Liver (tissue), 9 donors: ENCODE measurements around the gene UNC79. TPM values are rescaled to one million over a fixed set of nuclear protein-coding genes. Genes with fewer than 3 reads are reported as not detected.

ENCODE experiments used
- DNase-seq: peaks from one replicate; pipeline ENCODE4 v3.0.0-alpha.2; 2017; ENCODE audit warnings: low spot score
- H3K27ac ChIP-seq, 2 donors: one replicate each; pipeline ENCODE4 v1.7.0; 2013; ENCODE audit warnings: inconsistent platforms in 2 of 2, low read length in 2 of 2, control low read depth in 1 of 2, low read depth in 1 of 2, mild to moderate bottlenecking in 1 of 2
- H3K27me3 ChIP-seq, 4 donors: one replicate each; pipeline versions ENCODE4 v1.6.1 to v1.7.0; 2013; ENCODE audit warnings: low read length in 3 of 4, inconsistent platforms in 1 of 4, mild to moderate bottlenecking in 1 of 4, moderate library complexity in 1 of 4; ENCODE audit not compliant: control insufficient read depth in 4 of 4, insufficient read depth in 4 of 4
- H3K36me3 ChIP-seq, 4 donors: one replicate each; pipeline versions ENCODE4 v1.6.1 to v1.7.0; 2013; ENCODE audit warnings: low read length in 3 of 4, mild to moderate bottlenecking in 3 of 4, low read depth in 1 of 4, moderate library complexity in 1 of 4; ENCODE audit not compliant: control insufficient read depth in 4 of 4, insufficient read depth in 3 of 4
- H3K4me1 ChIP-seq, 4 donors: one replicate each; pipeline versions ENCODE4 v1.6.1 to v1.7.0; 2013; ENCODE audit warnings: low read length in 3 of 4, mild to moderate bottlenecking in 3 of 4, moderate library complexity in 1 of 4; ENCODE audit not compliant: control insufficient read depth in 4 of 4, insufficient read depth in 4 of 4
- H3K4me3 ChIP-seq, 3 donors: one replicate each; pipeline versions ENCODE4 v1.6.1 to v1.7.0; 2013; ENCODE audit warnings: low read length in 3 of 3, control low read depth in 1 of 3, low read depth in 1 of 3, mild to moderate bottlenecking in 1 of 3
- H3K9ac ChIP-seq, 2 donors: one replicate each; pipeline ENCODE4 v1.7.0; 2013; ENCODE audit warnings: low read length in 2 of 2, mild to moderate bottlenecking in 2 of 2, moderate library complexity in 2 of 2, control low read depth in 1 of 2, low read depth in 1 of 2
- H3K9me3 ChIP-seq, 4 donors: one replicate each; pipeline versions ENCODE4 v1.6.1 to v1.7.0; 2013; ENCODE audit warnings: low read length in 3 of 4; ENCODE audit not compliant: control insufficient read depth in 4 of 4
- CTCF ChIP-seq: fragments of 150-350 bp; IDR thresholded peaks from 2 replicates; pipeline ENCODE4 v1.5.1; 2017; ENCODE audit warnings: improper control_type of control experiment, low read depth, low read length; ENCODE audit not compliant: missing input control
- EGR1 ChIP-seq, 2 donors: IDR thresholded peaks; 2 replicates each; pipeline ENCODE4 v1.6.1; 2016 to 2018; ENCODE audit warnings: antibody characterized with exemption in 2 of 2, low read depth in 2 of 2
- FOXA1 ChIP-seq: IDR thresholded peaks from 2 replicates; pipeline ENCODE4 v1.6.1; 2016; ENCODE audit warnings: antibody characterized with exemption
- FOXA2 ChIP-seq: IDR thresholded peaks from 2 replicates; pipeline ENCODE4 v1.6.1; 2016; ENCODE audit warnings: antibody characterized with exemption
- GABPA ChIP-seq, 2 donors: IDR thresholded peaks in 1 of 2; conservative IDR thresholded peaks in 1 of 2; 2 replicates each; pipeline ENCODE4 v1.6.1; 2016; ENCODE audit warnings: antibody characterized with exemption in 2 of 2, mild to moderate bottlenecking in 1 of 2, moderate library complexity in 1 of 2
- HNF4A ChIP-seq, 2 donors: conservative IDR thresholded peaks; 2 replicates each; pipeline ENCODE4 v1.6.1; 2016; ENCODE audit warnings: antibody characterized with exemption in 2 of 2, mild to moderate bottlenecking in 2 of 2
- HNF4G ChIP-seq: IDR thresholded peaks from 2 replicates; pipeline ENCODE4 v1.6.1; 2016; ENCODE audit warnings: antibody characterized with exemption
- JUND ChIP-seq, 2 donors: IDR thresholded peaks; 2 replicates each; pipeline ENCODE4 v1.6.1; 2016; ENCODE audit warnings: antibody characterized with exemption in 2 of 2
- MAX ChIP-seq: IDR thresholded peaks from 2 replicates; pipeline ENCODE4 v1.6.1; 2016; ENCODE audit warnings: antibody characterized with exemption
- NR2F2 ChIP-seq: IDR thresholded peaks from 2 replicates; pipeline ENCODE4 v1.6.1; 2016; ENCODE audit warnings: antibody characterized with exemption
- RAD21 ChIP-seq, 2 donors: IDR thresholded peaks; 2 replicates each; pipeline ENCODE4 v1.6.1; 2016; ENCODE audit warnings: antibody characterized with exemption in 2 of 2, mild to moderate bottlenecking in 2 of 2
- RXRA ChIP-seq, 2 donors: IDR thresholded peaks; 2 replicates each; pipeline ENCODE4 v1.6.1; 2017 to 2018; ENCODE audit warnings: antibody characterized with exemption in 2 of 2, mild to moderate bottlenecking in 1 of 2
- SP1 ChIP-seq: IDR thresholded peaks from 2 replicates; pipeline ENCODE4 v1.6.1; 2018; ENCODE audit warnings: antibody characterized with exemption, mild to moderate bottlenecking
- TAF1 ChIP-seq: conservative IDR thresholded peaks from 2 replicates; pipeline ENCODE4 v1.6.1; 2016; ENCODE audit warnings: antibody characterized with exemption, mild to moderate bottlenecking
- YY1 ChIP-seq: IDR thresholded peaks from 2 replicates; pipeline ENCODE4 v1.6.1; 2016; ENCODE audit warnings: antibody characterized with exemption, mild to moderate bottlenecking
- WGBS: extraction: QIAGEN DNeasy Blood & Tissue Kit; methylation state at CpG from one replicate; pipeline ENCODE4 v1.1.7; 2013; 5-methylcytosine and 5-hydroxymethylcytosine counted together
- polyA plus RNA-seq, 2 donors: library from polyadenylated mRNA; stranded (reverse) in 1 of 2; unstranded in 1 of 2; fragments of 200-250 nt in 1 of 2; fragments of >200 nt in 1 of 2; fragmentation: Nextera tagmentation in 1 of 2; extraction: Ambion mirVana in 1 of 2; gene quantifications; one replicate each; pipeline versions ENCODE4 v1.2.1 to v1.2.3, GENCODE V29; 2013 to 2015
- total RNA-seq, 2 donors: library from RNA; depleted of rRNA; stranded (reverse); fragments of >200 nt; gene quantifications; one replicate each; pipeline ENCODE4 v1.2.3, GENCODE V29; 2014
- TF ChIP-seq, protein P1 (sequence below): IDR thresholded peaks from 2 replicates; pipeline ENCODE4 v1.6.1; 2016; ENCODE audit warnings: antibody characterized with exemption, mild to moderate bottlenecking
- TF ChIP-seq, protein P2 (sequence below): IDR thresholded peaks from 2 replicates; pipeline ENCODE4 v1.6.1; 2016; ENCODE audit warnings: antibody characterized with exemption
- TF ChIP-seq, protein P3 (sequence below): IDR thresholded peaks from 2 replicates; pipeline ENCODE4 v1.6.1; 2016; ENCODE audit warnings: antibody characterized with exemption
- donor health status: healthy.
- donor health status: healthy.
- donor health status: healthy.
- donor health status: healthy.
- donor health status: healthy.

Gene UNC79
- total RNA-seq (under 1 TPM; 0.05 to 0.08 TPM), polyA plus RNA-seq (under 1 TPM in 1 of 2 donors, not detected in 1; 0.01 TPM)

DNA sequence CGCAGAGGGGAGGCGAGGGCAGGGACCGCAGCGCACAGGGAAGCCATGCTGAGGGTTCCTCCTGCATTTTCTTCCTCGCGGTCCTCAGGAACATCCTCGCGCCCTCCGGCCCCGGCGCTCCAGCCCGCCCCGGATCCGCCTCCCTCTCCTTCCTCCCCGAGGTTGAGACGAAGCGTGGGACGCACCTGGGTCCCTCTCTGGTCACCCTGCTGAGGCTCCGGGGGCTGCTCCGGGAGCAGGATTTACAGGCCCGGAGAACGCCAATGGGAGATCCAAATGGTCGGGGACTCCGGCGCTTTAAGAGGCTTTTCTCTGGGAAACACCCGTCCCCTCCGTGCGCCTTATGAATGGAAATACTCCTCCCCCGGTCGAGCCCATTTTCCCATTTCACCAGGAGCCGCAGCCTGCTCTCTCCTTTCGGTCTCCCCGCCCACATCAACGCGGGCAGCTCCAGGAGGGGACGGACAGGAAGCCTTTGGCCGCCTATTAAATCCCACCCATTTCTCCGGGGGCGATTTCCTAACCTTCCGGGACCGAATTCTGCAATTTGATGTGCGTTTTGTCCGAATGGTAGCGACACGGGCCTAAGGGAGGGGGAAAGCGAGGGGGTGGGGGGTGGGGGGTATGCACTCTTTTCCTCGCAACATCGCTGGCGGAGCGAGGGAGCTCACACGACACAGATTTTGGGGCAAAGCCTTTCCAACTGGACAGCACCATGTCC lies at the start of gene UNC79:
UNC79 (plus strand) TSS at position 625 of the 721 bp plus-strand sequence; CDS start at position 716, 91 bp downstream.
- Histone ChIP-seq H3K9me3 (peaks cover 0 to 8% (median 5%) of the 10 kb centered on the region in 4 donors), H3K27me3 (peaks cover 3 to 18% (median 12%) of the 10 kb centered on the region in 4 donors), H3K36me3 (no peaks in the 10 kb centered on the region), H3K9ac (no peak within 1 kb of the TSS), H3K4me3 (peak within 1 kb of the TSS in 1 of 3 donors; percentile 47), H3K4me1 (peaks cover 2 to 5% (median 2%) of the 10 kb centered on the region in 4 donors), H3K27ac (no peak within 1 kb of the TSS)
- no peak for TF ChIP-seq NR2F2
- TF ChIP-seq RAD21 (IDR thresholded peaks at IDR 0.05) = no peak
- no peak for TF ChIP-seq GABPA (IDR thresholded peaks at IDR 0.05 in 1 of 2, conservative IDR thresholded peaks at IDR 0.05 in 1 of 2)
- no peak for TF ChIP-seq HNF4G
- no peak for TF ChIP-seq MAX
- TF ChIP-seq, protein P1, sequence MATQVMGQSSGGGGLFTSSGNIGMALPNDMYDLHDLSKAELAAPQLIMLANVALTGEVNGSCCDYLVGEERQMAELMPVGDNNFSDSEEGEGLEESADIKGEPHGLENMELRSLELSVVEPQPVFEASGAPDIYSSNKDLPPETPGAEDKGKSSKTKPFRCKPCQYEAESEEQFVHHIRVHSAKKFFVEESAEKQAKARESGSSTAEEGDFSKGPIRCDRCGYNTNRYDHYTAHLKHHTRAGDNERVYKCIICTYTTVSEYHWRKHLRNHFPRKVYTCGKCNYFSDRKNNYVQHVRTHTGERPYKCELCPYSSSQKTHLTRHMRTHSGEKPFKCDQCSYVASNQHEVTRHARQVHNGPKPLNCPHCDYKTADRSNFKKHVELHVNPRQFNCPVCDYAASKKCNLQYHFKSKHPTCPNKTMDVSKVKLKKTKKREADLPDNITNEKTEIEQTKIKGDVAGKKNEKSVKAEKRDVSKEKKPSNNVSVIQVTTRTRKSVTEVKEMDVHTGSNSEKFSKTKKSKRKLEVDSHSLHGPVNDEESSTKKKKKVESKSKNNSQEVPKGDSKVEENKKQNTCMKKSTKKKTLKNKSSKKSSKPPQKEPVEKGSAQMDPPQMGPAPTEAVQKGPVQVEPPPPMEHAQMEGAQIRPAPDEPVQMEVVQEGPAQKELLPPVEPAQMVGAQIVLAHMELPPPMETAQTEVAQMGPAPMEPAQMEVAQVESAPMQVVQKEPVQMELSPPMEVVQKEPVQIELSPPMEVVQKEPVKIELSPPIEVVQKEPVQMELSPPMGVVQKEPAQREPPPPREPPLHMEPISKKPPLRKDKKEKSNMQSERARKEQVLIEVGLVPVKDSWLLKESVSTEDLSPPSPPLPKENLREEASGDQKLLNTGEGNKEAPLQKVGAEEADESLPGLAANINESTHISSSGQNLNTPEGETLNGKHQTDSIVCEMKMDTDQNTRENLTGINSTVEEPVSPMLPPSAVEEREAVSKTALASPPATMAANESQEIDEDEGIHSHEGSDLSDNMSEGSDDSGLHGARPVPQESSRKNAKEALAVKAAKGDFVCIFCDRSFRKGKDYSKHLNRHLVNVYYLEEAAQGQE = no peak
- TF ChIP-seq RXRA (IDR thresholded peaks at IDR 0.05) = no peak
- TF ChIP-seq JUND (IDR thresholded peaks at IDR 0.05) = no peak
- TF ChIP-seq EGR1 (IDR thresholded peaks at IDR 0.05; ENCODE audit: low read depth in 2 of 2) = no peak
- no peak for TF ChIP-seq TAF1
- TF ChIP-seq, protein P2, sequence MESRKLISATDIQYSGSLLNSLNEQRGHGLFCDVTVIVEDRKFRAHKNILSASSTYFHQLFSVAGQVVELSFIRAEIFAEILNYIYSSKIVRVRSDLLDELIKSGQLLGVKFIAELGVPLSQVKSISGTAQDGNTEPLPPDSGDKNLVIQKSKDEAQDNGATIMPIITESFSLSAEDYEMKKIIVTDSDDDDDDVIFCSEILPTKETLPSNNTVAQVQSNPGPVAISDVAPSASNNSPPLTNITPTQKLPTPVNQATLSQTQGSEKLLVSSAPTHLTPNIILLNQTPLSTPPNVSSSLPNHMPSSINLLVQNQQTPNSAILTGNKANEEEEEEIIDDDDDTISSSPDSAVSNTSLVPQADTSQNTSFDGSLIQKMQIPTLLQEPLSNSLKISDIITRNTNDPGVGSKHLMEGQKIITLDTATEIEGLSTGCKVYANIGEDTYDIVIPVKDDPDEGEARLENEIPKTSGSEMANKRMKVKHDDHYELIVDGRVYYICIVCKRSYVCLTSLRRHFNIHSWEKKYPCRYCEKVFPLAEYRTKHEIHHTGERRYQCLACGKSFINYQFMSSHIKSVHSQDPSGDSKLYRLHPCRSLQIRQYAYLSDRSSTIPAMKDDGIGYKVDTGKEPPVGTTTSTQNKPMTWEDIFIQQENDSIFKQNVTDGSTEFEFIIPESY = no peak
- TF ChIP-seq CTCF = no peak
- no peak for TF ChIP-seq SP1
- TF ChIP-seq HNF4A (conservative IDR thresholded peaks at IDR 0.05) = no peak
- TF ChIP-seq FOXA2 = no peak
- TF ChIP-seq YY1 = no peak
- TF ChIP-seq FOXA1 = no peak
- TF ChIP-seq, protein P3, sequence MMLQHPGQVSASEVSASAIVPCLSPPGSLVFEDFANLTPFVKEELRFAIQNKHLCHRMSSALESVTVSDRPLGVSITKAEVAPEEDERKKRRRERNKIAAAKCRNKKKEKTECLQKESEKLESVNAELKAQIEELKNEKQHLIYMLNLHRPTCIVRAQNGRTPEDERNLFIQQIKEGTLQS = no peak
- no peak for DNase-seq
- 5% methylated on average over 51 of the region's 51 CpGs for WGBS
